ENCODE measurements around the gene MAST2.

The MAST2 gene

GRCh38 chr1:45995298-45995697 lies 191.9 kb downstream of the MAST2 start:
- DNase-seq = no peak

GRCh38 chr1:45998020-45998617 lies 194.7 kb downstream of the MAST2 start:
- no peak for DNase-seq

- no peak for DNase-seq
Measured at GRCh38 chr1:45999507-45999906, 196.1 kb downstream of the MAST2 start.

GRCh38 chr1:46001081-46001785 lies 197.8 kb downstream of the MAST2 start:
- DNase-seq = no peak

GRCh38 chr1:46002551-46003150 lies 199.2 kb downstream of the MAST2 start:
- no peak for DNase-seq

- DNase-seq = no peak
Measured at GRCh38 chr1:46003315-46003714, 199.9 kb downstream of the MAST2 start.

GRCh38 chr1:46004492-46004891 lies 201.1 kb downstream of the MAST2 start:
- DNase-seq = no peak

GRCh38 chr1:46005594-46005993 lies 202.2 kb downstream of the MAST2 start:
- DNase-seq = no peak

- no peak for DNase-seq
Measured at GRCh38 chr1:46008585-46008984, 205.2 kb downstream of the MAST2 start.

GRCh38 chr1:46010611-46011010 lies 207.2 kb downstream of the MAST2 start:
- no peak for DNase-seq

GRCh38 chr1:46011121-46011695 lies 207.8 kb downstream of the MAST2 start:
- DNase-seq = no peak

- DNase-seq = no peak
Measured at GRCh38 chr1:46012236-46012635, 208.8 kb downstream of the MAST2 start.

- no peak for DNase-seq
Measured at GRCh38 chr1:46013581-46013980, 210.2 kb downstream of the MAST2 start.

GRCh38 chr1:46017876-46018503 lies 214.6 kb downstream of the MAST2 start:
- DNase-seq = no peak

- no peak for DNase-seq
Measured at GRCh38 chr1:46019348-46019747, 215.9 kb downstream of the MAST2 start.

GRCh38 chr1:46020010-46020409 lies 216.6 kb downstream of the MAST2 start:
- no peak for DNase-seq

- peak; percentile 44 for DNase-seq
Measured at GRCh38 chr1:46021046-46021996, 217.9 kb downstream of the MAST2 start.

GRCh38 chr1:46026531-46026930 lies 223.1 kb downstream of the MAST2 start:
- no peak for DNase-seq

GRCh38 chr1:46027788-46028573 lies 224.6 kb downstream of the MAST2 start:
- DNase-seq = no peak

- no peak for DNase-seq
Measured at GRCh38 chr1:46030074-46030870, 226.9 kb downstream of the MAST2 start.

Data from NCI-H1105 treated with DMSO at 0.1 percent for 48 hours (cell line).